GM19463 (cell line): Measurements from ENCODE around the gene UBA7.
A peak's percentile ranks its signal among the peaks of the same experiment; 100 is the strongest.
"Not testable (repeated sequence)": the region's sequence is repeated elsewhere in the genome, so short reads cannot be mapped to it uniquely, and the experiment has no call there.

Source experiments
- ATAC-seq: cut with Tn5 transposase; IDR thresholded peaks from one replicate; pipeline ENCODE4 v1.9.1; 2021; ENCODE audit warnings: mild to moderate bottlenecking, moderate library complexity; ENCODE audit not compliant: unreplicated experiment

Gene UBA7

DNA sequence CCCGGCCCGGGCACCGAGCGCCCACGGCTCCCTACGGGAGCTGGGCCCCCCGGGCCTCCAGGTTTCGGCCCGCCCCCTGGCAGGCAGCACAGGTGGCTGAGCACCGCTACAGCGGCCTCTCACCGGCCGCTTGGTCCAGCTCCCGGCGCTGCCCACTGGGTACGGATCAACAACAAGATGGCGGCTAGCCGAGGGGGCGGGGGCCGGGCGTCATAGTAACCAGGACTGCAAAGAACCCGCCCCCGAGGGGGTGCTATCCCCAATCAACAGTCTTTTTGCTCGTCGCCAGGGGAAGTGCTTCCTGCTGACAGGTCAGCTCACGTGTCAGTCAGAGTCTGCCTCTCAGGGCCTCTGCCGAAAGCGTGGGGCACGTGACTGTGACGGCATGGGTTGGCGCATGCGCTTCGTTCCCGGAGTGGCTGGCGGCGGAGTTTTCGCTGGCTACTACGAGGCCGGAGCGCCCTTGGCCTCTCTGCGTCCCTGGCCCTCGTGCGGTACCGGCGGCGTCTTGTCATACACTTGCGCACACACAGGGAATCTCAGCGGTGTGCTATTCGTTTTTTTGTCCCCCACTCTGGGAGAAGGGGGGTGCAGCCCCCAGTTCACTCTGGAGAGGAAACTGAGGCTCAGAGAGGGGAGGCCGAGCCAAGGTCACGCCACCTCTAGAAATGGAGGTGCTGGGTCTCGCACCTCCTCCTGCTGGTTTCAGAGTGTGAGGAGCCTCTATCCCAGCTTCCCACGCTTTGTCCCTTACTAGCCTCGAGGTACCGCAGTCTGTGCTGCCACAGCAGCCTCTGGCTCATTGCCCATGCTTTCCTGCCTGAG, 27.2 kb downstream of the UBA7 start, which contains the start of gene IP6K1:
Gene IP6K1, minus strand, starts transcription at position 186 of the 825 bp plus-strand sequence. CDS start 38,502 bp downstream, outside the sequence.
- ATAC-seq: peak; percentile 99

DNA sequence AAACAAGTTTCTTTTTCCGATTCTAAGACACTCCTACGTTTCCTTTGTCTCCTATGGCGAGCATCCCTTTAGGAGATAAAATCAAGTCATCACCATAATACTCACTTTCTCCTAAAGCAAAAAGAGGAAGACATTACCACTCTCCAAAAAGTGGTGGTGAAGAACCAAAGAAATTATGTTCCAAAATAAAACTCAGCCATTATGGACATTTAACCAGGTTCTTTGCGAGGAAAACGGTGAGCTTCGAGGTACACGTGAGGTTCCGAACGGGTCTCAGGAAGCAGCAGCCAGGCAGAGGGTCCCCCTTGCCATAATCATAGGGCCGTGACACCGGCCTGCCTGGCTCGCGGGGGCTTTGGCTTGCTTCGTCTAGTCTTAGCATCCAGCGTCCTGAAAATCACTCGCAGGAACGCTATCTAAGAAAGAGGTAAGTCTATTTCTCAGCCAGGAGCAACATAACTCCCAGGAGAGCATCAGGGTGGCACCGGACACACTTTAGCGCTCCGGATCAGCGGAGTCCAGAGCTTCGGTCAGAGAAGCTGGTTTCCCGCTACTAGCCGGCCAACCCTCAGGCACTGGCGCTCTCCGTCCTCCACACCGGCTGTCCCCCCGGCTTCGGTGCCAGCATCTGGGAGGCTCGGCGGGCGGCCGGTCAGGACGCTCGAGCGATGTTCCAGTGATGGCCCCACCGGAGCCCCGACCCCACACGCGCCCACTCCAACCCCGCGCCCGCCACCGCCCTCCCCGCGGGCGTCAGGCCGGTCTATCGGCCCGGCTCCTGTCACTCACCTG, 28.0 kb downstream of the UBA7 start:
- peak; percentile 30 for ATAC-seq

DNA sequence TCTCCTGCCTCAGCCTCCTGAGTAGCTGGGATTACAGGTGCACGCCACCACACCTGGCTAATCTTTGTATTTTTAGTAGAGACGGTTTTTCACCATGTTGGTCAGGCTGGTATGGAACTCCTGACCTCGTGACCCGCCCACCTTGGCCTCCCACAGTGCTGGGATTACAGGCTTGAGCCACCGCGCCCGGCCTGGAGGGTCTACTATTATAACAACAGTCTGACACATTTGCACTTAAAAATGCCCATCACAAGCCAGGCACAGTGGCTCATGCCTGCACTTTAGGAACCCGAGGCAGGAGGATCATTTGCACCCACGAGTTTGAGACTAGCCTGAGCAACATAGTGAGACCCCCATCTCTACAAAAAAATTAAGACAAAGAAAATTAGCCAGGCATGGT, 31.5 kb downstream of the UBA7 start:
- ATAC-seq: not testable (repeated sequence)

DNA sequence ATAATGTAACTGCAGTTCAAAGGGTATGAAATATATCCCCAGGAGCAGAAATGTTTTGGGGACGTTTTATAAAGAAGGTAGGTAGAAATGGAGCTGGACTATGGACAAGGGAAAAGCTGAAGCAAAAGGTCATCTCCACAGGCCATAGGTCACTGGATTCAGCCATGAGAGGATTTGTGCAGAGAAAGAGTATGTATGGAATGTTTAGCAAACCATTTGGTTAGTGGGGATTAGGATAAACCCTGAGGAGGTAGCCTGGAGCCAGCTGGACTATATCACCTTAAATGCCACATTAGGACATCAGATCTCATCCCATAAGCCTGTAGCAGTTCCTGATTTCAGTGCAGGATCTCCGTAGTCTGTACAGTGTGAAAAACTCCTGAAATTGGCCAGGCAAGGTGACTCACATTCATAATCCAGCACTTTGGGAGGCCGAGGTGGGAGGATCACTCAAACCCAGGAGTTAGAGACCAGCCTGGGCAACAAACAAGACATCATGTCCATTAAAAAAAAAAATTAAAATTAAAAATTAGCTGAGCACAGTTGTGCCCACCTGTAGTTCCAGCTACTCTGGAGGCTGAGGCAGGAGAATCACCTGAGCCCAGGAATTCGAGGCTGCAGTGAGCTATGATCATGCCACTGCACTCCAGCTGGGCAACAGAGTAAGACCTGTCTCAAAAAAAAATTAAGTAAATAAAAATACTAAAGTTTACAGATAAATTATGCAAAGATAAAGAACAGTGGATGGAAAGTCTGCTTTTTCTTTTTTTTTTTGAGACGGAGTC, 32.1 kb downstream of the UBA7 start:
- no peak for ATAC-seq

DNA sequence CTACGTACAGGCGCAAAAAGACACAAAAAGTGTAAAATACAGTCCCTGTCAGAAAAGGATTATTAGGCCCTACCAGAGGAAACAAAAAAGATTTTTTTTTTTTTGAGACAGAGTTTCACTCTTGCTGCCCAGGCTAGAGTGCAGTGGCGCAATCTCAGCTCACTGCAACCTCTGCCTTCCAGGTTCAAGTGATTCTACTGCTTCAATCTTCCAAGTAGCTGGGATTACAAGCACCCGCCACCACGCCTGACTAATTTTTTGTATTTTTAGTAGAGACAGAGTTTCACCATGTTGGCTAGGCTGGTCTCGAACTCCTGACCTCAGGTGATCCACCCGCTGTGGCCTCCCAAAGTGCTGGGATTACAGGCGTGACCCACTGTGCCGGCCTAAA, 32.8 kb downstream of the UBA7 start:
- ATAC-seq: not testable (repeated sequence)

DNA sequence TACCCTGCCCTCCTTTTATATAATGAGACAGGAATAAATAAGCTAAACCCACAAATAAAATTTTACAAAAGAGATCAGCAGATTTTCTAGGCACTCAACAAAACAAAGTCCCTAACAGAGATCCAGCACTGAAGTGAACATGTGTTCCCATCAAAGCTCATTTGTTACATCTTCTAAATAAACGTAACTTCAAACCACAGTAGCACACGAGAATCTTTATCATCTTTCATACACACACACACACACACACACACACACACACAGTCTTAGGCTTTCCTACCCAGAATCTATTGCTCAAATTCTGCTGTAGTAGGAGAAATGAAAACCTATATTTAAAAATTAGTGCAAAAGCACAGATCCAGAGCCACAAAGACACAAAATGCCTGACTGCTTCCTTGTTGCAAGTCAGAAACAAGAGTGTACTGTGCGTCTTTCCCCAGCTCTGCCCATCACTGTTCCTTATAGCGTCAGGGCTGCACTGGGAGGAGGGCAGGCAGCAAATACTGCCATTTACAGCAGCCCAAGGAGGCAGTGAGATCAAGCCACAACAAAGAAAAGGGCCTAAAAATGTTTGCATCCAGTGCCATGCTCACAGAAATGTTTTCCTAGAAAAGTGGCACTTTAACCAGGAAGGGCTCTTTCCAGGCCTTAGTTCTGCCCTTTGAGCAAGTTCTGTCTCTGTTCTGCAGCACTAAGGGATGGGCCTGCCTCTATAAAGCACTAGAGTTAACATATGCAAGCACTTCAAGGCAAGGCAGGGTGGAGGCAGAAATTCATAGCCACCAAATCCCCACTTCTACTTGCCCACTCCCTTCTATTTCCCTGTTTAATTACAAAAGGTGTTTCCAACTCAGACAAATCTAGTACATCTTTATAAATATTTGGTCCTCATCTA, 33.4 kb downstream of the UBA7 start:
- no peak for ATAC-seq

DNA sequence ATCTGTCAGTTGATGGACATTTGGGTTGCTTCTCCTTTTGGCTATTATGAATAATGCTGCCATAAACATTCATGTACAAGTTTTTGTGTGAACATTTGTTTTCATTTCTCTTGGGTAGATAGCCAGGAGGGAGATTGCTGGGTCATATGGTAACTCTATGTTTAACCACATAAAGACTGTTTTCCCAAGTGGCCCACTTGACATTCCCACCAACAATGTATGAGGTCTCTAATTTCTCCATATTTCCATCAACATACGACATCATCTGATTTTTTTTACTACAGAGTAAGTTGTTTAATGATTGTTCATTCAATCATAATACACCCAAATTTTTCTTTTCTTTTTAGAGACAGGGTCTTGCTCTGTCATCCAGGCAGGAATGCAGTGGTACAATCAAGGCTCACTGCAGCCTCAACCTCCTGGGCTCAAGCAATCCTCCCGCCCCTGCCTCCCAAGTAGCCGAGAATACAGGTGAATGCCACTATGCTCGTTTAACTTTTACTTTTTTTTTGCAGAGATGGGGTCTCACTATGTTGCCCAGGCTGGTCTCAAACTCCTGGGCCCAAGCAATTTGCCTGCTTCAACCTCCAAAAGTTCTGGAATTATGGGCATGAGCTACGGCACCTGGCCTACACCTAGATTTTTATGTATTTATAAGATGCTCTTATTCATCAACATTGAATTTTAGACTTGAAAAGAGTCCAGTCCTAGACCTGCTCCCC, 34.2 kb downstream of the UBA7 start:
- no peak for ATAC-seq

DNA sequence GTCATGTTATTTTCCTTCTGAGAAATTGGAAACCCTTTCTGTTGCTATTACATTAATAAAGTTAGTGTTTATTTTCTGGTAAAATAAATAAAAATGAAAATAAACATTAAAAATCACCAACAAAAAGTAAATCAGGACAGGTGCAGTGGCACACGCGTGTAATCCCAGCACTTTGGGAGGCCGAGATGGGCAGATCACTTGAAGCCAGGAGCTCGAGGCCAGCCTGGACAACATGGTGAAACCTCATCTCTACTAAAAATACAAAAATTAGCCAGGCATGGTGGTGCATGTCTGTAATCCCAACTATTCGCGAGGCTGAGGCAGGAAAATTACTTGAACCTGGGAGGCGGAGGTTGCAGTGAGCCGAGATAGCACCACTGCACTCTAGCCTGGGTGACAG, 37.7 kb downstream of the UBA7 start:
- ATAC-seq: not testable (repeated sequence)

DNA sequence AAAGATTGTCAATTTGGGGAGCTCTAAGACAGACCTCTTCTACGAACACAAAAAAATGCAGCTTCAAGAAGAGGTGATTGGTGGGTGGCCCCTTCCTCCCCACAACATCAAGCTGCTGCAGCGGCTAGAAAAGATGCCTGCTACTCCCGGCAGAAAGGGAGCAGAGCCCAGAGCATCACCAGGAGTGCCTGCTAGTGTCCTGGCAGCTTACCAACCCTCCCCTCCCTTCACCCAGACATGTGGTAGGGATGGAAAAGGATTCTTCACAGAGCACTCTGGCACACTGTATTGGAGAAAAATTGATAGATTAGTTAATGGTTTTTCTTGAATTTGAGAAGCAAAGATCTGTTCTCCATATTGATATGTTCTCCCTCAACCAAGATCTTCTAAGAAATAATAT, 38.2 kb downstream of the UBA7 start:
- ATAC-seq: no peak

DNA sequence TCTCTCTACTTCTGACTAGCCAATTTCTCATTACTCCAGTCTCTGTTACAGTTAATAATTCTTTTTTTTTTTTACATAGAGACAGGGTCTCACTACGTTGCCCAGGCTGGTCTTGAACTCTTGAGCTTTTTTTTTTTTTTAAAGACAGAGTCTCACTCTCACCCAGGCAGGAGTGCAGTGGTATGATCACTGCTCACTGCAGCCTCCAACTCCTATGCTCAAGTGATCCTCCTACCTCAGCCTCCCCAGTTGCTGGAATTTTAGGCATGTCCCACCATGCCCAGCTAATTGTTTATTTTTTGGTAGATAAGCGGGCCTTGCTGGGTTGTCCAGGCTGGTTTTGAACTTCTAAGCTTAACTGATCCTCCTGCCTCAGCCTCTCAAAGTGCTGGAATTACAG, 41.0 kb downstream of the UBA7 start:
- ATAC-seq: no peak

DNA sequence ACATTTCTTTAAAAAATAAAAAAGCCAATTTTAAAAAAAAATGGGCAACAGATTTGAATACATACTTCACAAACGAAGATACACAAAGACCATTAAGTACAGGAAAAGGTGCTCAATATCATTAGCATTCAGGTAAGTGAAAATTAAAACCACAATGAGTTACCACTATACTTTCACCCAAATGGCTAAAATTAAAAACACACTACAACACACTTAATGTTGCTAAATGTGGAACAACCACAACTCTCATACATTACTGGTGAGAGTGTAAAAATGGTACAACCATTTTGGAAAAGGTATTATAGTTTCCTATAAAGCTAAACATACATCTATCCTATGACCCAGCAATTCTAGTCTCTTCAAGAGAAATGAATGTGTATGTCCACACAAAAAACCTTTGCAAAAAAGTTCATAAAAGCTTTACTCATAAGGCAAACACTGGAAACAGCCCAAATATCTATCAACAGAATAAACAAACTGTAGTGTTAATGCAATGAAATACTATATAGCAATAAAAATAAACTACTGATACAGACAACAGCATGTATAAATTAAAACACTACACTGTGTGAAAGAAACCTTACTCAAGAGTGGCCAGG, 42.3 kb downstream of the UBA7 start:
- no peak for ATAC-seq

DNA sequence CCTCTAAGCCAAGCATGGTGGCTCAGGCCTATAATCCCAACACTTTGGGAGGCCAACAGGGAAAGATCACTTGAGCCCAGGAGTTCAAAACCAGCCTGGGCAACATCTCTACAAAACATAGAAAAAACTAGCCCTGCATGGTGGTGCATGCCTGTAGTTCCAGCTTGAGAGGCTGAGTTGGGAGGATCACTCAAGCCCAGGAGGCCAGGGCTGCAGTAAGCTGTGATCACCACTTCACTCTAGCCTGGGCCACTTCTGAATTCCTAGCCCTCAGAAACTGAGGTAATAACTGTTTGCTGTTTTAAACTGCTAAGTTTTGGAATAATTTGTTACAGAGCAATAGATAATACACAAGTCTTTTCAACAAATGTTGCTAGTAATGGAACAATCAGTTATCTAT, 43.8 kb downstream of the UBA7 start:
- ATAC-seq: no peak

DNA sequence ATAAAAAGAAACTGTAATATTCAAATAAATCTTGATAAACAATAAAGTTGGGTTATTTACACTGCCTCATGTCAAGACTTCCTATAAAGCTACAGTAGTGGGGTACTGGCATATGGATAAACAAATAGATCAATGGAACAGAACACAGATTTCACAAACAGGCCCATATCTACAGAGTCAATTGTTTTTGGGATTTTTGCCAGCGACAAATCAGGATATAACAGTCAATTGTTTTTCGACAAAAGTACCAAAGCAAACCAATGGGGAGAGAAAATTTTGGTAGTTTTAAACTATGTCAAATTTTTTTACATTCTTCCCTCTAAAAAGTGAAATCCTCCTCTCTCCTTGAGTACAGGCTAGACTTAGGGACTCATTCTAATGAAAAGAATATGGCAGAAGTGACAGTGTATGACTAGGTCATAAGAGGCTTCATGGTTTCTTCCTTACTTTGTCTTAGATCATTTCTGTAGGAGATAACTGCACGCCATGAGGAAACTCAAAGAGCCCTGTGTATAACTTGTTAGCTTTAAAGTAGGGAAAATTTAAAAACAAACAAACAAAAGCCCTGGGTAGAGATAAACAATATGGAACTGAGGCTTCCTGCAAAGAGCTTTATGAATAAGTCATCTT, 44.4 kb downstream of the UBA7 start:
- ATAC-seq: no peak

DNA sequence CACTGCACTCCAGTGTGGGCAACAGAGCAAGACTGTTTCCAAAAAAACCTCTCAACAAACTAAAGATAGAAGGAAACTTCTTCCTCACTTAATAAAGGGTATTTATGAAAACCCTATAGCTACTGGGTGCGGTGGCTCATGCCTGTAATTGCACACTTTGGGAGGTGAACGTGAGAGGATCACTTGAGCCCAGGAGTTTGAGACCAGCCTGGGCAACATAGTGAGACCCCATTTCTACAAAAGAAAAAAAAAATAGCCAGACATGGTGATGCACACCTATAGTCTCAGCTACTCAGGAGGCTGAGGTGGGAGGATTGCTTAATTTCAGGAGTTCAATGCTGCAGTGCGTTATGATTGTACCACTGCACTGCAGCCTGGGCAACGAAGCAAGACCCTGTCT, 49.8 kb downstream of the UBA7 start:
- ATAC-seq: no peak

DNA sequence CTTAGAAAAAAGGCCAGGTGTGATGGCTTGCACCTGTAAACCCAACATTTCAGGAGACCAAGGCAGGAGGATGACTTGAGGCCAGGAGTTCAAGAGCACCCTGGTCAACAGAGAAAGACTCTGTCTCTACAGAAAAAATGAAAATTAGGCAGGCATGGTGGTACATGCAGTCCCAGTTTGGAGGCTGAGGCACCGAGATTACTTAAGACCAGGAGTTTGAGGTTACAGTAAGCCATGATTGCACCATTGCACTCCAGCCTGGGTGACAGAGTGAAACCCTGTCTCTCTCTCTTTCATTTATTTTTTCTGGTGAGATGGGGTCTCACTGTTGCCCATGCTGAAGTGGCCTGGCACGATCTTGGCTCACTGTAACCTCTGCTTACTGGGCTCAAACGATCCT, 52.1 kb downstream of the UBA7 start:
- ATAC-seq: no peak

DNA sequence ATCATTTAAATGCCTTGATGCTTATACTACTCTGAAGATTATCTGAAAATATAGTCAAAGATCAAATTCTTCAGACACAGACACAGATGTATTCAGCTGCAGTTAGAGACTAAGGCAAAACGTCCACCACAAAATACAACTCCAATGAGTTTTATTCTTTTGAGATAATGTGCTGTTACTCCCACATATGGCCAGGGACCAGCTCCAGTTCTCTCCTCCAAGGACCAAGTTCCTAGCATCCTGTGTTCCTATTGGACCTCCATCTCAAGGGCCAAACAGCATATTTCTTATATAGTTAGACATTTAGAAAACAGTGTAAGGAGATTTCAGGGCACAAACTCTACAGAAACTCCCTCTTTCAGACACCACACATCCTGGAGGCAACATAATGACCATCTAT, 54.5 kb downstream of the UBA7 start:
- ATAC-seq: no peak

DNA sequence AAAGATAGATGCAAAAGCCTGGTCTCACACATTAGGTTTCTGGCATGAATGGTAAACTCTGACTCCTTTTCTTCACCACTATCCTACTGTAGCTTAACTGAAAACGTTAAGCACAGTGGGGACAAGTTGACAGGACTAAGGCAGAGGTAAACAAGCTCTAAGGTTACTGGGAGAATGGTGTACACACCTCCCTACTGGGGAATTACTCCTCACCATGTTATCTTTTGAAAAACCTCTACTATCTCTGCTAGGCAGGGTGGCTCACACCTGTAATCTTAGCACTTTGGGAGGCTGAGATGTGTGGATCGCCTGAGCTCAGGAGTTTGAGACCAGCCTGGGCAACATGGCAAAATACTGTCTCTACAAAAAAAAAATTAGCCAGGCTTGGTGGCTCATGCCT, 56.6 kb downstream of the UBA7 start:
- ATAC-seq: no peak

DNA sequence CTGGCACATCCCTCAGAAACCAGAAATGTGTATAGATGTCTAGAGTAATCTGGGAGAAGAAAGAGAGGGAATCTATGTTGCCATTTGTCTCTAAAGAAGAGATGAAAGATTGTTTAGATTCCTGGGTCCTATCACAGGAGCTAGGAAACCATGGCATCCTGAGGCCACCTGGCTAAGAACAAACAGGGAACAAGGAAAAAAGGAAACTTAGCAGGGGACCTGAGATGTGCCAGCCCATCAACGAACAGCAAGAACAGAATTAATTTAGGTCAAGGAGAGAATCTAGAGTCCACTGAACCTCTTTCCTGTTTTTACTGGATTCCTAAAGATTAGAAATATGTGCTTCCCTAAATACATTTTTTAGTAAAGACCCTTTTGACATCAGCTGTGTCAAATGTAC, 57.7 kb downstream of the UBA7 start:
- no peak for ATAC-seq
